Endometrial microvascular endothelial cells (primary cell): Measurements from ENCODE around the gene ANO2. TPM values are rescaled to one million over a fixed set of nuclear protein-coding genes. Genes with fewer than 3 reads are reported as not detected.

Source experiments
- in situ Hi-C: cut with HindIII; loops from 2 replicates; pipeline ENCODE4 v1.10.0; 2017; ENCODE audit warnings: low sequenced_read_pairs, low pct_unique_long_range_greater_than_20kb; ENCODE audit errors: inconsistent ontology term
- total RNA-seq: library from RNA; depleted of rRNA; stranded (reverse); fragments of >200 nt; gene quantifications from one replicate; pipeline ENCODE4 v1.2.3, GENCODE V29; 2015; ENCODE audit errors: inconsistent ontology term

ANO2 gene
- total RNA-seq, 1 donor from 2014 or later, result 16.4 TPM

- in situ Hi-C loops, result no loop called here
Measured at GRCh38 chr12:5768581-5769196, 176.4 kb downstream of the ANO2 start.

GRCh38 chr12:5768171-5768570 lies 176.9 kb downstream of the ANO2 start:
- in situ Hi-C loops, result no loop called here

DNA sequence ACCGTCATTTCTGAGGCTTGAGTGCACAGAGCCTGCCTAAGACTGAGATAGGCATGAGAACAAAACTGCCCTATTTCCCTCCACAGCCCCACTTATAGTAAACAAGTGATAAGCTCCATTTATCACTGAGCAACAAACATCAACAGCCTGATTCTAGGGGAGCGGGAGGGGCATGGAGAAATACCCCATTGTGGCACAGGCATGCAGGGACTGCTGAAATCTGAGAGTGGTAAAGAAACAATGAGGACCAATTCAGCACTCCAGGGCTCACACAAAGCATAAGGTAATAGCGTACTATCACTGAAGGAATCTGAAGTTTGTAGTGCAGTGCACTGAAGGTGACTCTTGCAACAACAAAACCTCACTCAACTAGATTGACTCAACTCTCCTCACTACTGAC lies 186.7 kb downstream of the ANO2 start:
- in situ Hi-C loops, result no loop called here

- in situ Hi-C loops, result no loop called here
Measured at GRCh38 chr12:5756338-5756842, 188.7 kb downstream of the ANO2 start.

DNA sequence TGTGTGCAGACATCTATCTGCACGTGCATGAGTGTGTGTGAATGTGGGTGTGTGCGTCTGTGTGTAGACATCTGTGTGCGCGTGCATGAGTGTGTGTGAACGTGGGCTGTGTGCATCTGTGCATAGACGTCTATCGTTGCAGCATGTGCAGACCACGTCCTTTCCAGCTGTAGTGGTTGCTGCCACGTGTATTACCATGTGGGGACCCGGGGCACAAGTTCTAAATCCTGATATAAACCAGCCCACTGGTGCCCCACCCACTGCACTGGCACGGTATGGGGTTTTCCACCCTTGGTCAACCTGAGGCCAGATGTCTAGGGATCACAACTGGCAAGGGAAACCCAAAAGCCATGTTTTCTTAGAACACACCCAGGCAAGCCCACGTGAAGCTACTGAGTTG lies 197.0 kb downstream of the ANO2 start:
- in situ Hi-C loops, result no loop called here

GRCh38 chr12:5746917-5747316 lies 198.1 kb downstream of the ANO2 start:
- in situ Hi-C loops, result no loop called here

GRCh38 chr12:5746036-5746908 lies 198.8 kb downstream of the ANO2 start:
- in situ Hi-C loops, result no loop called here

- in situ Hi-C loops, result no loop called here
Measured at GRCh38 chr12:5745251-5745888, 199.7 kb downstream of the ANO2 start.

GRCh38 chr12:5742258-5742657 lies 202.8 kb downstream of the ANO2 start:
- in situ Hi-C loops, result no loop called here

DNA sequence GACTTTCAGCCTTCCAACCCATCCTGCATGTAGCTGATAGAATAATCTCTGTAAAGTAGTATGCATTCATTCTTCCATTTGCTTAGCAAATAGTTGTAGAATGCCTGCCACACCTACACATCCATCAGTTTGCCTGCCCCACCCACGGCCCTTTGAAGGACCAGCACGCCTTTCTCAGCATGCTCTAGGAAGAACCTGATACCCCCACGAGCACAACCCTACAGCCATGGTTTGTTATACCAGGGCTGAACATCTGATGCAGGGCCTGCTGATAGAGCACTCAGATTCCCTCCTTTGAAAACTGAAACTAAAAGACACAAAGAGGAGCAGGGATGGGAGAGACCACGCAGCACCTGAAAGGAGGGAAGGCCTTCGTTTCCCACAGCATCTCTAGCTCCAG lies 205.1 kb downstream of the ANO2 start:
- in situ Hi-C loops, result no loop called here

DNA sequence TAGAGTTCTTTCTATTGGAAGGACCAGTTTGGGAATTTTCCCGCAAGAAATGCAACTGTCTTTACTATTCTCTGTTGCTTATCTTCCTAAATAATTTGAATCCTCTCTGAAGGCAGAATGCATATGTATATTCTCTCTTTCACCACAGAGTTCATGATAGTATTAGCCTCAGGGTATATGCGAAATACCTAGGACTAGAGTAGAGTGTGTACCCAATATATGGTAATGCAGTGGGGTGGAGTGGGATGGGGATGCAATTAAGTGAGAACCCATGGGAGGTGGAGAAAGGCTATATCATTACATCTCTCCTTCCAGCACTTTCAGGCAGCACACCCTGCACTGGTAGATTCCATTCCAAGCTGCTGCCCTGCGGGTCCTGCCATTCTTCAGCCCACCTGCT lies 207.3 kb downstream of the ANO2 start:
- in situ Hi-C loops, result no loop called here

DNA sequence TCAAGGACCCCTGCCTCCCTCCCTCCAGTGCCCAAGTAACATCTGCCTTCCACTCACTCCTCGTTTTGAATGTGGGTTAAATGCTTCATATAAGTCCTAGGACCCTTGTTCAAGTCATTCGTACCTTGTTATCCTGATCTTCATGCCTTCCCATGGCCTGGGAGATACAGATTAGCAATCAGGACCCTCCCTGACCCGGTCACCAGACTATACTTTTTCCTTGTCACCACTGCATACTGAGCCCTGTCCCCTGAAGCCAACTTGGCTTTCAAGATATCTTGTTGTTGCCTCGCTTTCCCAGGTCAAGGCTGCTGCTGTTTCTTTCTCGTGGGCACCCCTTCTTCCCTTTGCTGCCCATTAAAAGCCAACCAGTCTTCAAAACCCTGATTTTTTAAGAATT lies 208.5 kb downstream of the ANO2 start:
- in situ Hi-C loops, result no loop called here

- in situ Hi-C loops, result no loop called here
Measured at GRCh38 chr12:5736016-5736415, 209.0 kb downstream of the ANO2 start.

DNA sequence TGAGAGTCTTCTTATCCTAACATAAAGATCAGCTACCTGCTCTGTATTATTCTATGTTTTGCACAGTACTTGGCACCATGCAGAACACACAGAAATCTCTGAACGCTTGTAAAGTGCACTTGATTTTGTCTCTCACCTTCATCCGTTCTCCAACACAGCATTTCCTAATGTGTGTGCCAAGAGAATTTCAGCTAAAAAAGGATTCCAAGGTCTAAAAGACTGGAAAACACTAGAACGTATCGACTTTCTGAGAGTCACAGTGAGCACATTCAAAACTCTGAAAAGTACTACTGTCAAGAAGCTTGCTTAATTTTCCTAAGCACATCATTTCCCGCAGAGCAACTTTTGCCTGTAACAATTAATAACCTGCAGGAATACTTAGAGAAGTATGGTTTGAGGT lies 211.1 kb downstream of the ANO2 start:
- in situ Hi-C loops, result no loop called here

DNA sequence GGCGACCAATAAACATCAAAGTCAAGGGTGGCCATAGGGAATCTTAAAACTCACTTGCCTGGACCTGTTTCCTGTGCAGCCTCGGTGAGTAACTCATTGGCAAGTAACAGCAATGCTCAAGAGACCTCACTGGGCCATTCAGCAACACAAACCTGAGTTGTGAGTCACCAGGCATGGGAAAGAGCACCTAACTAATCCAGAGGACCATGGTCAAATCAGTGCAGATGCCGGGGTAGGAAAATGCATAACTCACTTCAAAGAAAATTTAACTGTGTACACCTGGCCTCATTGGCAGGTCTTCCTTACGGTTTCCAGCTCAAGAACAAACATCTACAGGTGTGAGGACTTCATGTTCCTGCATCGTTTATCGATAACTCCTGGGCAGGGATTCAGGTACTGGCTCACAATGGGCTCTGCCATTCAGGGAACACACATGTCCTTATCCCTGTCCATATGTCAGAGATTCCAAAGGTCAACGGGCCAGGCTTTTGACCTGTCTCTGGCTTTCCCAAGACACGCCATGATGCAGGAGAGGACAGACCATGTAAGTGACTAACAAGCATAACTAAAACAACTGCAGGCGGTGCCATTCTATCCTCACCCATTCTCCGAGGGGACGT lies 211.8 kb downstream of the ANO2 start:
- in situ Hi-C loops, result no loop called here

- in situ Hi-C loops, result no loop called here
Measured at GRCh38 chr12:5730962-5731361, 214.1 kb downstream of the ANO2 start.

GRCh38 chr12:5723711-5724252 lies 221.3 kb downstream of the ANO2 start:
- in situ Hi-C loops, result no loop called here

DNA sequence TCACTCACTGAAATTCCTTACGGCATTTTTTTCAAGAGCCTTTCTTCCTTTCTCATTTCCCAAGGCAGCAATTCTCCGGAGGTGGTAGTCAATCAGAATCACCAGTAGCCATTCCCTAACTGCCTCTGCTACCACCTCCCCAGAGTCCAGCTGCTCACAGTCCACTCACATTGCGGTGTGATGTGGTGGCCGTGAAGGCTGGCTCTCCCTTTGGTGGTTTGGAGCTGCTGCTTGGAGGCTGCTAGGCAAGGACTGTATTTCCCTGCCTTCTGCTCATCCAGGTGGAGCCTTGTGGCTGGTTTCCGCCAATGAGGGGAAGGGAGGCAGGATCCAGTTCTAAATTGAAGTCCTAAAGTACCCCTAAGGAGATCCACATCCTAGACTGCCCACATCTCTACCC lies 222.0 kb downstream of the ANO2 start:
- in situ Hi-C loops, result no loop called here

- in situ Hi-C loops, result no loop called here
Measured at GRCh38 chr12:5720381-5721005, 224.6 kb downstream of the ANO2 start.
